HL-60/S4 (cell line): ENCODE data around the gene TMEM30A.

Experiments
- in situ Hi-C: fragments of 300-500 bp; cut with MboI; formaldehyde crosslinking; loops from 2 replicates; pipeline ENCODE4 v1.14.3; 2022; ENCODE audit warnings: low sequenced_read_pairs

TMEM30A gene

DNA sequence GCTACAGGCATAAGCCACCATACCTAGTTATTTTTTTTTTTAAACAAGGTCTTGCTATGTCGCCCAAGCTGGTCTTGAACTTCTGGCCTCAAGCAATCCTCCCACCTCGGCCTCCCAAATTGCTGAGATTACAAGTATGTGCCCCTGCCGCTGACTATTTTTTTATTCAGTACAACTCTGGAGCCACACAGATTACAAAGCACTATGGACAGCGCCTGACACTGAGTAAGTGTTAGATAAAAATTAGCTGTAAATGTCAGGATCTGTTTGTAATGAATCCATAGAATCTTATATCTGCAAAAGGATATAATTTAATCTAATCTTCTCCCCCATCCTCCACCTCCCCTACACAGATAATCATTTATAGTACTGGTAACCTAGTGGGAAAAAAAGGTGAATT is 63.5 kb downstream of the TMEM30A start:
- in situ Hi-C loops, result loop anchor here (25.0 kb wide), 1 partner anchor 1484 kb away; no protein-coding TSS in a partner anchor

DNA sequence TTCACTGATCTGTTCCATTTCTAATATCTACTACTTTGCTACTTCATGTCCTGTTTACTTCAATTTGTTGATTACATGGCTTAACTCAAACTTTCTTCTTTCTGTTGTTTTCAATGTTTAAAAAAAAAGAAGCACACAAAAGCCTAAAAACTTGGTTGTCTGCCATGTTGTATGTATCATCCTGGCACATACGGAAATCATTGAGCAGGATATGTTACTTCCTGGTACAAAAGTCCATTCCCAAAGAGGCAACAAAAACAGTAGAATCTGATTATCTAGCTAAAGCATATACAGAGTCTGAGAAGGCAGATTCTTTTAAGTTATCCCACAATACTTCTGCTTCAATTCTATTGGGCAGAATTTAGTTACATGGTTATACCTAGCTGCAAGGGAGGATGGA is 64.2 kb downstream of the TMEM30A start:
- in situ Hi-C loops, result loop anchor here (25.0 kb wide), 1 partner anchor 1483 kb away; no protein-coding TSS in a partner anchor

DNA sequence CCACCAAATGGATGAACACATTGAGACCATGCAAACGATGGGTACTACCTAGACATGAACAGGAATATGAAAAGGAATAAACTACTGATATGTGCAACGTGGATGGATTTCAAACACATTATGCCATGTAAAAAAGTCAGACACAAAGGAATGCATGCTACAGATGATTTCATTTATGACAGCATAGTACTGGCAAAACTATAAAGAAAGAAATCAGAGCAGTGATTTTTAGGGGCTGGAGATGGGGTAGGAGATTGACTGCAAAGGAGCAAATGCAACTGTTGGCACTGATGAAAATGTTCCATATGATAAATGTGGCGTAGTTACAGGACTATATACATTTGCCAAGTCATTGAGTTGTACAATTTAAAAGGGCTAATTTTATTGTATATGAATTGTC is 65.3 kb downstream of the TMEM30A start:
- in situ Hi-C loops, result loop anchor here (25.0 kb wide), 1 partner anchor 1482 kb away; no protein-coding TSS in a partner anchor

- in situ Hi-C loops, result loop anchor here (25.0 kb wide), 1 partner anchor 1480 kb away; no protein-coding TSS in a partner anchor
These were observed 67.4 kb downstream of the TMEM30A start for GRCh38 chr6:75217193-75217592.

DNA sequence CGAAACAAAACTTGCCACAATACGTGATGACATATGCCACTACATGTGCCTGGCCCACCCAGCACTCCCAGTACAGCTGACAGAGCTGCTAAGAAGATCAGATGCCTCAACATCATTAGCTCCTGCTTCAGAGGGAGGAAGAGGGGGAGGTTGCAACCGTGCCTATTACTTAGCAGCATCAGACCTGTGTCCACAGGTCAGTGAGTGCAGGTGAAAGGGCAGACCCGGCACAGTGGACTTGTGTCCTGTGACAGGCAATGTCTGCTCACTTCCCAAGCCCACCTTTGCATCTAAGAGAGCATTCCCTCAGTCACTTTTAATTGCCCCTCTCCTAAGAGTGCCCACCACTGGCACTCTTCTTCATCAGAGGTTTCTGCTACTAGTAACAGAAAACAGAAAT is 69.3 kb downstream of the TMEM30A start:
- in situ Hi-C loops, result loop anchor here (25.0 kb wide), 1 partner anchor 1478 kb away; no protein-coding TSS in a partner anchor

GRCh38 chr6:75213732-75214131 is 70.9 kb downstream of the TMEM30A start:
- in situ Hi-C loops, result loop anchor here (25.0 kb wide), 1 partner anchor 1476 kb away; no protein-coding TSS in a partner anchor

- in situ Hi-C loops, result loop anchor here (25.0 kb wide), 1 partner anchor 1476 kb away; no protein-coding TSS in a partner anchor
These were observed 71.5 kb downstream of the TMEM30A start for GRCh38 chr6:75213112-75213511.

- in situ Hi-C loops, result loop anchor here (25.0 kb wide), 1 partner anchor 1475 kb away; no protein-coding TSS in a partner anchor
These were observed 72.5 kb downstream of the TMEM30A start for GRCh38 chr6:75211920-75212590.

DNA sequence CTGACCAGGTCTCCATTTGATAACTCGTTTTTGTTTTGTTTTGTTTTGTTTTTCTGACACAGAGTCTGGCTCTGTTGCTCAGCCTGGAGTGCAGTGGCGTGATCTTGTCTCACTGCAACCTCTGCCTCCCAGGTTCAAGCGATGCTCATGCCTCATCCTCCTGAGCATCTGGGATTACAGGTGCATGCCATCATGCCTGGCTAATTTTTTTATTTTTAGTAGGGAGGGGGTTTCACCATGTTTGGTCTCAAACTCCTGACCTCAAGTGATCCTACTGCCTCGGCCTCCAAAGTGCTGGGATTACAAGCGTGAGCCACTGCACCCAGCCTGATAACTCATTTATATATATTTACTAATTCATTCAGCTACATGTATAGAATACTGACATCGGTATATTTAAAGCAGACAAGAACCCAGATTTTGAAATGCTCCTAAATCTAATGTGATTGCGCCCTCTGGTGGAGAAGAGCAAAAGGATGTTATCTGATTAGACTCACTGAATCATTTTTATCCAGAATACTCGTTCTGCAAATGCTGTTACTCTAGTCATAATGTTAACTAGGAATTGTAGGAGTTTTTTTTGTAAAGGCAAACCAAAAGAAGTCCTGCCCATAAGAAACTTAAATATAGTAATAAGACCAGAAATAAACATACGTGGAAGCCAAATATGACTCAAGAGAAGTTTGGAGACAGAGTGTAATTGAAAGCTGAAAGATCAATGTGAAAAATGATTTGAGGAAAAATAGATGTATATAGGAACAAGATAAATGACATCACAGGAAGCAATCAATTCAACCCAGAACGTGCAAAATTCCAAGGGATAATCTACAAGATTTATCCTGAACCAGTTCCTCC is 73.5 kb downstream of the TMEM30A start:
- in situ Hi-C loops, result loop anchor here (25.0 kb wide), 1 partner anchor 1474 kb away; no protein-coding TSS in a partner anchor

- in situ Hi-C loops, result loop anchor here (25.0 kb wide), 1 partner anchor 1472 kb away; no protein-coding TSS in a partner anchor
These were observed 75.3 kb downstream of the TMEM30A start for GRCh38 chr6:75209184-75209723.

DNA sequence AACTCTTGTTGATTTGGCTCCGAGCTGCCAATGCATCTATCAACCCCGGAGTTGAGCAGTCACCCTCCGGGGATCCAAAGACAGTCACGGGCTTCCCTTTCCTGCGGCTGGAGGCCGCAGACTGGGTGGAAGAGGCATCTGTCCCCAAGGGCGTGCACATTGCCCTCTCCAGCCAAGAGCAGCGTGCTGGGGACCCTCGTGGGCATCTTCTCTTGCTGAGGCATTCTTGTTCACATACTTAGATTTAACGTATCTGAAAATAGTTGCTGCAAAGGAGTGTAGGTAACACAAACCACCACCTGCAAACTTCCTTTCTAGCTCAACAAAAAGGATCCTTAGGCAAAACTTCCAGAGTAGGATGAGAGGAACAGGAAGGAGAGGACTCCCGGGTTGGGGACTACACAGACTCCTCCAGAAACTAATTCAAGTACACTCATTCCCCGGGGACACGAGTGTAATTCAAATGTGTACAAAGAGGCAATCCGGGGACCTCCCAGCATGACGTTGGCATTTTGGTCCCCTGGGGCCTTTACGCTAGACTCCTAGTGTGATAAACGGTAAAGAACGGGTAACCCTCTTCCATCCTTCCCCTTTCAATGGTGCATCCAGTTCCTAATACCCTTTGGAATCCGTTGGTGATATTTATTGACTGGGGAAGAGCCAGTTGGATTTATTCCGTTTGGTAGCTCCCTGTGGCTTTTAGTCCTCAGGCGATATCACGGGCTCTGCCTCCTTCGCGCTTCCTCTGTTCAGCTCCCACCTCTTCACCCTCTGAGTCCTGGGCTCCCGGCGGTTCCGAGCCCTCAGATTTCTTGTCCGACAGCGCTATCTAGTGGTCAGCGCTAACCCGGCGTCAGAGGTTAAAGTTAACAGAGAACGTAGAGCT is 76.1 kb downstream of the TMEM30A start:
- in situ Hi-C loops, result loop anchor here (25.0 kb wide), 1 partner anchor 1471 kb away; no protein-coding TSS in a partner anchor

DNA sequence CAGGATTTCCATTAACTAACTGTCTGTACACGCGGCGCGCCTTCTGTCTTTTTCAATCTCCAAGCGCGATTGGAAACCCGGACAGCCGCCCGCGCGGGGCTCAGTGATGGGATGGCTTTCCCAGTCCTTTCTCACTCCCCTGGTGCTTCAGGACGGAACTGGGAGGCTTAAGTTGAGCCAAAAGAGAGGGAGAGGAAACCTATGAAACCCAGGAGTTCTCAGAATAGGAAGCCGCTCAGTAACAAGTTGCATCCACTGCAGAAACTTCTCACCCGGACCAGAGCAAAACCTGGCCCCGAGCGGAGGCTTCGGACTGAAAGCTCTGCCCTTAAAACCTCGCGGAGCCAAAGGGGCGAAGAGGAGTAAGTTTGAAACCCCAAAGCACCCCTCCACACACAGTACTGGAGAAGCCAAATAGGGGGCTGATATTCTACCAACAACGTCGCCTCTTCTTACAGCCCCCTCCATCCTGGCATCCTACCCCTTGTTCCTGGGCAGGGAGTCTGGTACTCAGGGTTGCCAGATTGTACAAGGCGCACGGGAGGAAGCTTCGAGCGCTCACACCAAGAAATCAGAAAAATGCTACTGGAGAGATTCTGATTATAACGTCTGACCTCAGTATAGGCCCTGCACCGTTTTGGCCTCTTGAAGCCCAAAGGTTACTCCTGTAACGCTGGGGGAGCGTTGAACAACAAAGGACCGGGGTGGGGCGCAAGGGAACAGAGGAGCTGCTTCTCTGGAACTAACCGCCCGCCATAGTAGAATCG is 77.8 kb downstream of the TMEM30A start:
- in situ Hi-C loops, result loop anchor here (25.0 kb wide), 1 partner anchor 1469 kb away; no protein-coding TSS in a partner anchor

- in situ Hi-C loops, result loop anchor here (25.0 kb wide), 1 partner anchor 1469 kb away; no protein-coding TSS in a partner anchor
These were observed 78.6 kb downstream of the TMEM30A start, which contains the start of gene COL12A1 for GRCh38 chr6:75205776-75206575. Gene COL12A1 (minus strand): TSS chr6:75206053. CDS start chr6:75202792, 3,261 bp downstream.

DNA sequence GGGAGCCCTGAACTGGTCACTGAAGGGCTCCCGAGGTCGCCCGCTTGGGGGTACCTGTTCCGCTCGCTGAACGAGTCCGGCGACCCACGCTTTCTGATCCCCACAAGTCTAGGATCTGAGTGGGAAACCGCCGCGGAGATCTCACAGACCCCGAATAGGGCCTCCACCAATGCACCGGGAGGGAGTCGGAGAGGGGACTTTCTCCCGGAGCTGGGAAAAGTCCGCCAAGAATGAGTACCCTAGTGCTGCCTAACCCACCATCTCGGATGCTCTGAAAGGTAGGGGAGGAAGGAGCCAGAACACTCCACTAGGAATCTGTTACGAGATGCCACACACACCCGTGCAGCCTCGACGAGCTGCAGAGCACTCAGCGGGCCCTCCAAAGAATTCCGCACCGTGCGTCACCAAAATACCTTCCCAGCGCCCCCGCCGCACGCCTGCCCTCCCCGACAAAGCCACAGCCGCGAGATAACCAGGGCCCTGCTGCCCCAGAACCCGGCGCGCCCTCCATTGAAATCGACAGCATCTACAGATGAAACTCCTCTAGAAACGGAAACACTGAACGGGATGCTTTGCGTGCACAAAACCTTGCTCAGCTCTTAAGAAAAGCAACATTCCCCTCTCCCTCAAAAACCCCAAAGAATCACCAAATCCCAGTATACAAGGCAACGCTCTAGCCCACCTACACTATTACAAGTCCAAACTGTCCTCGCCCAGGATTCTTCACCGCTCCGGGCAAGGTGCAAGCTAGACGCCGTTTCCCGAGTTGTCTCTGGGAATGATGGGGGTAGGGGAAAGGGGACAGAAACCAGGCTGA is 79.4 kb downstream of the TMEM30A start:
- in situ Hi-C loops, result loop anchor here (25.0 kb wide), 1 partner anchor 1468 kb away; no protein-coding TSS in a partner anchor

- in situ Hi-C loops, result loop anchor here (25.0 kb wide), 1 partner anchor 1467 kb away; no protein-coding TSS in a partner anchor
These were observed 80.2 kb downstream of the TMEM30A start for GRCh38 chr6:75204217-75204958.

DNA sequence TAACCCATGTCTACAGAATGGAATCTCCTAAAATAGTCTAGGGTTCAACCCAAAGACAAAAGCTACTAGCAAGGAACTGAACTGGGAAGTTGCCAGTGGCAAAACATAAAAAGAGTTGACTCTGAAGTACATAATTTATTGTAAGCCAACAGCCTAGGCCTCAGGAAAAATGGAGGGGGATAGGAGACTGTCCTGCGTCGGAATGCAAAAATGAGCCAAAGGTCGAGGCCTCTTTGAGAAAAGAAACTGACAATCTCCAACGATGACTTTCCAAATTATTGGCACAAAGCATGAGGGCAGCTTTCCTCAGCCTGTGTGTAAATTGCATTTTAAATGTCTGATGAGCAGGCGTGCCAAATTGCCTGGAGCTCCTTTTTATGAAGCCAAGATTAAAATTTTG is 80.9 kb downstream of the TMEM30A start:
- in situ Hi-C loops, result loop anchor here (25.0 kb wide), 1 partner anchor 1466 kb away; no protein-coding TSS in a partner anchor
